ENCODE measurements around the gene BNC2.

BNC2 gene

GRCh38 chr9:16659096-16659495 is 211.4 kb downstream of the BNC2 start:
- no peak for TF ChIP-seq CTCF (IDR thresholded peaks at IDR 0.05; ENCODE audit: borderline replicate concordance, control extremely low read depth, extremely low read depth, insufficient read depth, missing control alignments)
- in situ Hi-C loops (cut with MboI; ENCODE audit: low sequenced_read_pairs, unreplicated experiment): no loop called here
- DNase-seq (ENCODE audit: low spot score): no peak

- in situ Hi-C loops (cut with MboI; ENCODE audit: low sequenced_read_pairs, unreplicated experiment): no loop called here
- no peak for TF ChIP-seq CTCF (IDR thresholded peaks at IDR 0.05; ENCODE audit: borderline replicate concordance, control extremely low read depth, extremely low read depth, insufficient read depth, missing control alignments)
Observed at GRCh38 chr9:16656432-16657169, 213.9 kb downstream of the BNC2 start.

GRCh38 chr9:16654596-16655126 is 215.8 kb downstream of the BNC2 start:
- no peak for DNase-seq (ENCODE audit: low spot score)
- in situ Hi-C loops (cut with MboI; ENCODE audit: low sequenced_read_pairs, unreplicated experiment): no loop called here
- TF ChIP-seq CTCF (IDR thresholded peaks at IDR 0.05; ENCODE audit: borderline replicate concordance, control extremely low read depth, extremely low read depth, insufficient read depth, missing control alignments): no peak

More at GRCh38 chr9:16656432-16657169, 213.9 kb downstream of the BNC2 start:
- no peak for DNase-seq (ENCODE audit: low spot score)

- no peak for TF ChIP-seq CTCF (IDR thresholded peaks at IDR 0.05; ENCODE audit: borderline replicate concordance, control extremely low read depth, extremely low read depth, insufficient read depth, missing control alignments)
- DNase-seq (ENCODE audit: low spot score): no peak
- in situ Hi-C loops (cut with MboI; ENCODE audit: low sequenced_read_pairs, unreplicated experiment): no loop called here
Observed at GRCh38 chr9:16653491-16654399, 216.7 kb downstream of the BNC2 start.

GRCh38 chr9:16652582-16652981 is 217.9 kb downstream of the BNC2 start:
- DNase-seq (ENCODE audit: low spot score): no peak
- TF ChIP-seq CTCF (IDR thresholded peaks at IDR 0.05; ENCODE audit: borderline replicate concordance, control extremely low read depth, extremely low read depth, insufficient read depth, missing control alignments): no peak
- in situ Hi-C loops (cut with MboI; ENCODE audit: low sequenced_read_pairs, unreplicated experiment): no loop called here

- in situ Hi-C loops (cut with MboI; ENCODE audit: low sequenced_read_pairs, unreplicated experiment): no loop called here
- no peak for TF ChIP-seq CTCF (IDR thresholded peaks at IDR 0.05; ENCODE audit: borderline replicate concordance, control extremely low read depth, extremely low read depth, insufficient read depth, missing control alignments)
- no peak for DNase-seq (ENCODE audit: low spot score)
Observed at GRCh38 chr9:16651446-16651964, 219.0 kb downstream of the BNC2 start.

All from GM13976 (cell line).